ENCODE results near the gene HBM.

DNA sequence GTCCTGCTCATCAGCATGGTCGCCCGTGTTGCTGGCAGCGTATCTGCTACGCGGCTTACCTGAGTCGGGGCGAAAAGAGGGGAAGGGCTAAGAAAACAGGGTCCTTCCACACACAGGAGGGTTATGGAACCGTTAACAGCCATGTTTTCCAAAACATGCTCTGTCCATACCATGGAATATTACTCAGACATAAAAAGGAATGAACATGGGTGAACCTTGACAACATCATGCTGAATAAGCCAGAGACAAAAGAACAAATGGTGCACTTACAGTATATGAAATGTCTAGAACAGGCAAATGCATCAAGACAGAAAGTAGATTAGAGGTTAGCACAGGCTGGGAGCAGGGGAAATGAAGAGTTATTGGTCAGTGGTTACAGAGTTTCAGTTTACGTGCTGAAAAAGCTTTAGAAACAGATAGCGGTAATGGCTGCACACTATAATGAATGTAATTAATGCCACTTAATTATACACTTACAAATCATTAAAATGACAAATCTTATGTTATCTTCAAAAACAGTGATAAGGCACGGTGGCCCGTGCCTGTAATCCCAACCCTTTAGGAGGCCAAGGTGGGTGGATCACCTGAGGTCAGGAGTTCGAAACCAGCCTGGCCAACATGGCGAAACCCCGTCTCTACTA, 35.1 kb upstream of the HBM start:
- no peak for TF ChIP-seq EZH2 (IDR thresholded peaks at IDR 0.05)
- TF ChIP-seq, protein P1, sequence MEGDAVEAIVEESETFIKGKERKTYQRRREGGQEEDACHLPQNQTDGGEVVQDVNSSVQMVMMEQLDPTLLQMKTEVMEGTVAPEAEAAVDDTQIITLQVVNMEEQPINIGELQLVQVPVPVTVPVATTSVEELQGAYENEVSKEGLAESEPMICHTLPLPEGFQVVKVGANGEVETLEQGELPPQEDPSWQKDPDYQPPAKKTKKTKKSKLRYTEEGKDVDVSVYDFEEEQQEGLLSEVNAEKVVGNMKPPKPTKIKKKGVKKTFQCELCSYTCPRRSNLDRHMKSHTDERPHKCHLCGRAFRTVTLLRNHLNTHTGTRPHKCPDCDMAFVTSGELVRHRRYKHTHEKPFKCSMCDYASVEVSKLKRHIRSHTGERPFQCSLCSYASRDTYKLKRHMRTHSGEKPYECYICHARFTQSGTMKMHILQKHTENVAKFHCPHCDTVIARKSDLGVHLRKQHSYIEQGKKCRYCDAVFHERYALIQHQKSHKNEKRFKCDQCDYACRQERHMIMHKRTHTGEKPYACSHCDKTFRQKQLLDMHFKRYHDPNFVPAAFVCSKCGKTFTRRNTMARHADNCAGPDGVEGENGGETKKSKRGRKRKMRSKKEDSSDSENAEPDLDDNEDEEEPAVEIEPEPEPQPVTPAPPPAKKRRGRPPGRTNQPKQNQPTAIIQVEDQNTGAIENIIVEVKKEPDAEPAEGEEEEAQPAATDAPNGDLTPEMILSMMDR (IDR thresholded peaks at IDR 0.05) = no peak
